Measurements from ENCODE around the gene ZNF764. TPM values are rescaled to one million over a fixed set of nuclear protein-coding genes. Genes with fewer than 3 reads are reported as not detected.

ZNF764 gene
- total and polyA plus RNA-seq, 9 of the 15 experiments (the other 6 are each of a cell fraction or from before 2014, with no cell fraction given): 0.69 to 10.1 (median 4.1) TPM

DNA sequence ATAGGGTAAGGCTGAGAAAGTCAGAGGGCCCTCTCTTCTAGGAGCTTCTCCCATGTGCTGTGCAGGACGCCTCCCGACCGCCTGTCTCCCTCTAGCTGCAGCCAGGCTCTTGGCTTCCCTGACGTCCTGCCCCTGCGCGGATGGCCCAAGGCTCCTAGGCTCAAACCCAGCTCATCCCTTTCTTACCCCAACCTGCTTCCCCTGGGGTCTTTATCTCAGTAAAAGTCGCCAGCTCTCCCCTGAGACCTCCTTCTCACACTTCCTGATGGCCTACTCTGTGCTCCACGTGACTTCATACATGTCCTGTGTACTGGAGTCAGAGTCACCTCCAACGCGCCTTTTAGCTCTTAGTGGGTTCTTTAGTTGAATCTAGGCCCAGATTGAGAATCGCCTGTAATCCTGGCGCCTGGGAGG is 22.4 kb downstream of the ZNF764 start (continued):
- TF ChIP-seq, protein P1, sequence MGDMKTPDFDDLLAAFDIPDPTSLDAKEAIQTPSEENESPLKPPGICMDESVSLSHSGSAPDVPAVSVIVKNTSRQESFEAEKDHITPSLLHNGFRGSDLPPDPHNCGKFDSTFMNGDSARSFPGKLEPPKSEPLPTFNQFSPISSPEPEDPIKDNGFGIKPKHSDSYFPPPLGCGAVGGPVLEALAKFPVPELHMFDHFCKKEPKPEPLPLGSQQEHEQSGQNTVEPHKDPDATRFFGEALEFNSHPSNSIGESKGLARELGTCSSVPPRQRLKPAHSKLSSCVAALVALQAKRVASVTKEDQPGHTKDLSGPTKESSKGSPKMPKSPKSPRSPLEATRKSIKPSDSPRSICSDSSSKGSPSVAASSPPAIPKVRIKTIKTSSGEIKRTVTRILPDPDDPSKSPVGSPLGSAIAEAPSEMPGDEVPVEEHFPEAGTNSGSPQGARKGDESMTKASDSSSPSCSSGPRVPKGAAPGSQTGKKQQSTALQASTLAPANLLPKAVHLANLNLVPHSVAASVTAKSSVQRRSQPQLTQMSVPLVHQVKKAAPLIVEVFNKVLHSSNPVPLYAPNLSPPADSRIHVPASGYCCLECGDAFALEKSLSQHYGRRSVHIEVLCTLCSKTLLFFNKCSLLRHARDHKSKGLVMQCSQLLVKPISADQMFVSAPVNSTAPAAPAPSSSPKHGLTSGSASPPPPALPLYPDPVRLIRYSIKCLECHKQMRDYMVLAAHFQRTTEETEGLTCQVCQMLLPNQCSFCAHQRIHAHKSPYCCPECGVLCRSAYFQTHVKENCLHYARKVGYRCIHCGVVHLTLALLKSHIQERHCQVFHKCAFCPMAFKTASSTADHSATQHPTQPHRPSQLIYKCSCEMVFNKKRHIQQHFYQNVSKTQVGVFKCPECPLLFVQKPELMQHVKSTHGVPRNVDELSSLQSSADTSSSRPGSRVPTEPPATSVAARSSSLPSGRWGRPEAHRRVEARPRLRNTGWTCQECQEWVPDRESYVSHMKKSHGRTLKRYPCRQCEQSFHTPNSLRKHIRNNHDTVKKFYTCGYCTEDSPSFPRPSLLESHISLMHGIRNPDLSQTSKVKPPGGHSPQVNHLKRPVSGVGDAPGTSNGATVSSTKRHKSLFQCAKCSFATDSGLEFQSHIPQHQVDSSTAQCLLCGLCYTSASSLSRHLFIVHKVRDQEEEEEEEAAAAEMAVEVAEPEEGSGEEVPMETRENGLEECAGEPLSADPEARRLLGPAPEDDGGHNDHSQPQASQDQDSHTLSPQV (IDR thresholded peaks at IDR 0.05): peak; percentile 79
- TF ChIP-seq NFIX (CRISPR knock-in tag; IDR thresholded peaks at IDR 0.05; ENCODE audit: low read depth) (no peak), BDP1 (IDR thresholded peaks at IDR 0.05; ENCODE audit: insufficient read depth, insufficient read length) (no peak), SMARCB1 (IDR thresholded peaks at IDR 0.05; ENCODE audit: insufficient read length, low read depth) (no peak), DNMT1 (IDR thresholded peaks at IDR 0.05) (no peak), ZNF778 (CRISPR knock-in tag; IDR thresholded peaks at IDR 0.05) (no peak), CBFA2T3 (IDR thresholded peaks at IDR 0.05) (no peak), ZNF384 (IDR thresholded peaks at IDR 0.05; ENCODE audit: low read depth, low read length) (peak; percentile 23; the same call in 1 of the 2 replicates), HDAC6 (IDR thresholded peaks at IDR 0.05; ENCODE audit: low read depth, low read length) (no peak), POU5F1 (IDR thresholded peaks at IDR 0.05; ENCODE audit: borderline replicate concordance, low read depth, low read length, partially characterized antibody) (no peak), NR2C1 (IDR thresholded peaks at IDR 0.05) (no peak), NR2C1 (tag; IDR thresholded peaks at IDR 0.05) (peak; percentile 41; the same call in 1 of the 2 replicates)
- TF ChIP-seq, protein P2, sequence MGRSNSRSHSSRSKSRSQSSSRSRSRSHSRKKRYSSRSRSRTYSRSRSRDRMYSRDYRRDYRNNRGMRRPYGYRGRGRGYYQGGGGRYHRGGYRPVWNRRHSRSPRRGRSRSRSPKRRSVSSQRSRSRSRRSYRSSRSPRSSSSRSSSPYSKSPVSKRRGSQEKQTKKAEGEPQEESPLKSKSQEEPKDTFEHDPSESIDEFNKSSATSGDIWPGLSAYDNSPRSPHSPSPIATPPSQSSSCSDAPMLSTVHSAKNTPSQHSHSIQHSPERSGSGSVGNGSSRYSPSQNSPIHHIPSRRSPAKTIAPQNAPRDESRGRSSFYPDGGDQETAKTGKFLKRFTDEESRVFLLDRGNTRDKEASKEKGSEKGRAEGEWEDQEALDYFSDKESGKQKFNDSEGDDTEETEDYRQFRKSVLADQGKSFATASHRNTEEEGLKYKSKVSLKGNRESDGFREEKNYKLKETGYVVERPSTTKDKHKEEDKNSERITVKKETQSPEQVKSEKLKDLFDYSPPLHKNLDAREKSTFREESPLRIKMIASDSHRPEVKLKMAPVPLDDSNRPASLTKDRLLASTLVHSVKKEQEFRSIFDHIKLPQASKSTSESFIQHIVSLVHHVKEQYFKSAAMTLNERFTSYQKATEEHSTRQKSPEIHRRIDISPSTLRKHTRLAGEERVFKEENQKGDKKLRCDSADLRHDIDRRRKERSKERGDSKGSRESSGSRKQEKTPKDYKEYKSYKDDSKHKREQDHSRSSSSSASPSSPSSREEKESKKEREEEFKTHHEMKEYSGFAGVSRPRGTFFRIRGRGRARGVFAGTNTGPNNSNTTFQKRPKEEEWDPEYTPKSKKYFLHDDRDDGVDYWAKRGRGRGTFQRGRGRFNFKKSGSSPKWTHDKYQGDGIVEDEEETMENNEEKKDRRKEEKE (IDR thresholded peaks at IDR 0.05; ENCODE audit: borderline replicate concordance in 1 of 2, control insufficient read depth in 1 of 2, low read depth in 2 of 2, low read length in 1 of 2): no peak
- TF ChIP-seq, protein P3, sequence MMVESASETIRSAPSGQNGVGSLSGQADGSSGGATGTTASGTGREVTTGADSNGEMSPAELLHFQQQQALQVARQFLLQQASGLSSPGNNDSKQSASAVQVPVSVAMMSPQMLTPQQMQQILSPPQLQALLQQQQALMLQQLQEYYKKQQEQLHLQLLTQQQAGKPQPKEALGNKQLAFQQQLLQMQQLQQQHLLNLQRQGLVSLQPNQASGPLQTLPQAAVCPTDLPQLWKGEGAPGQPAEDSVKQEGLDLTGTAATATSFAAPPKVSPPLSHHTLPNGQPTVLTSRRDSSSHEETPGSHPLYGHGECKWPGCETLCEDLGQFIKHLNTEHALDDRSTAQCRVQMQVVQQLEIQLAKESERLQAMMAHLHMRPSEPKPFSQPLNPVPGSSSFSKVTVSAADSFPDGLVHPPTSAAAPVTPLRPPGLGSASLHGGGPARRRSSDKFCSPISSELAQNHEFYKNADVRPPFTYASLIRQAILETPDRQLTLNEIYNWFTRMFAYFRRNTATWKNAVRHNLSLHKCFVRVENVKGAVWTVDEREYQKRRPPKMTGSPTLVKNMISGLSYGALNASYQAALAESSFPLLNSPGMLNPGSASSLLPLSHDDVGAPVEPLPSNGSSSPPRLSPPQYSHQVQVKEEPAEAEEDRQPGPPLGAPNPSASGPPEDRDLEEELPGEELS (CRISPR knock-in tag; IDR thresholded peaks at IDR 0.05; ENCODE audit: borderline replicate concordance): no peak; the same call in 1 of the 2 replicates
- TF ChIP-seq, protein P4, sequence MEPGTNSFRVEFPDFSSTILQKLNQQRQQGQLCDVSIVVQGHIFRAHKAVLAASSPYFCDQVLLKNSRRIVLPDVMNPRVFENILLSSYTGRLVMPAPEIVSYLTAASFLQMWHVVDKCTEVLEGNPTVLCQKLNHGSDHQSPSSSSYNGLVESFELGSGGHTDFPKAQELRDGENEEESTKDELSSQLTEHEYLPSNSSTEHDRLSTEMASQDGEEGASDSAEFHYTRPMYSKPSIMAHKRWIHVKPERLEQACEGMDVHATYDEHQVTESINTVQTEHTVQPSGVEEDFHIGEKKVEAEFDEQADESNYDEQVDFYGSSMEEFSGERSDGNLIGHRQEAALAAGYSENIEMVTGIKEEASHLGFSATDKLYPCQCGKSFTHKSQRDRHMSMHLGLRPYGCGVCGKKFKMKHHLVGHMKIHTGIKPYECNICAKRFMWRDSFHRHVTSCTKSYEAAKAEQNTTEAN (CRISPR knock-in tag; IDR thresholded peaks at IDR 0.05): no peak; the same call in 1 of the 2 replicates
- TF ChIP-seq, protein P5, sequence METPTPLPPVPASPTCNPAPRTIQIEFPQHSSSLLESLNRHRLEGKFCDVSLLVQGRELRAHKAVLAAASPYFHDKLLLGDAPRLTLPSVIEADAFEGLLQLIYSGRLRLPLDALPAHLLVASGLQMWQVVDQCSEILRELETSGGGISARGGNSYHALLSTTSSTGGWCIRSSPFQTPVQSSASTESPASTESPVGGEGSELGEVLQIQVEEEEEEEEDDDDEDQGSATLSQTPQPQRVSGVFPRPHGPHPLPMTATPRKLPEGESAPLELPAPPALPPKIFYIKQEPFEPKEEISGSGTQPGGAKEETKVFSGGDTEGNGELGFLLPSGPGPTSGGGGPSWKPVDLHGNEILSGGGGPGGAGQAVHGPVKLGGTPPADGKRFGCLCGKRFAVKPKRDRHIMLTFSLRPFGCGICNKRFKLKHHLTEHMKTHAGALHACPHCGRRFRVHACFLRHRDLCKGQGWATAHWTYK (CRISPR knock-in tag; IDR thresholded peaks at IDR 0.05): no peak

All from K562 (cell line).